Neural progenitor cell (in vitro differentiated cells): ENCODE results near the gene CD46. TPM values are rescaled to one million over a fixed set of nuclear protein-coding genes. Genes with fewer than 3 reads are reported as not detected.
"Not testable (repeated sequence)": the region's sequence is repeated elsewhere in the genome, so short reads cannot be mapped to it uniquely, and the experiment has no call there.

Source experiments
- DNase-seq: peaks from one replicate; pipeline ENCODE4 v3.0.0-alpha.2; 2016; ENCODE audit warnings: low spot score
- H2AFZ ChIP-seq: fragments of 200-600 bp; sonication (generic); replicated peaks from 2 replicates; pipeline ENCODE4 v1.6.1; 2016; ENCODE audit warnings: antibody characterized with exemption
- H3F3A ChIP-seq: fragments of 200-600 bp; sonication (generic); 2 replicates; pipeline ENCODE4 v1.6.1; 2016; ENCODE audit warnings: antibody characterized with exemption, low read depth
- H3K27ac ChIP-seq: fragments of 200-600 bp; sonication (generic); 2 replicates; pipeline ENCODE4 v1.5.1; 2016; ENCODE audit warnings: mild to moderate bottlenecking
- H3K27me3 ChIP-seq: fragments of 200-600 bp; sonication (generic); 2 replicates; pipeline ENCODE4 v1.6.1; 2016; ENCODE audit warnings: mild to moderate bottlenecking, moderate library complexity
- H3K36me3 ChIP-seq: fragments of 200-600 bp; sonication (generic); 2 replicates; pipeline ENCODE4 v1.5.1; 2016
- H3K4me1 ChIP-seq: fragments of 200-600 bp; sonication (generic); 2 replicates; pipeline ENCODE4 v1.6.1; 2016; ENCODE audit warnings: mixed run types
- H3K4me2 ChIP-seq: fragments of 200-600 bp; sonication (generic); 2 replicates; pipeline ENCODE4 v1.6.1; 2016
- H3K4me3 ChIP-seq: fragments of 200-600 bp; sonication (generic); 2 replicates; pipeline ENCODE4 v1.5.1; 2016
- H3K79me2 ChIP-seq: fragments of 200-600 bp; sonication (generic); 2 replicates; pipeline ENCODE4 v1.6.1; 2016; ENCODE audit warnings: low read depth
- H3K9ac ChIP-seq: fragments of 200-600 bp; sonication (generic); 2 replicates; pipeline ENCODE4 v1.6.1; 2016
- H3K9me3 ChIP-seq: fragments of 200-600 bp; sonication (generic); 2 replicates; pipeline ENCODE4 v1.5.1; 2016; ENCODE audit warnings: low read depth
- H4K20me1 ChIP-seq: fragments of 200-600 bp; sonication (generic); 2 replicates; pipeline ENCODE4 v1.6.1; 2016; ENCODE audit warnings: low read depth
- H3K27ac Mint-ChIP-seq: 3 replicates; pipeline ENCODE4 v1.8.0; 2021; ENCODE audit warnings: mixed read lengths
- H3K27me3 Mint-ChIP-seq: 2 replicates; pipeline ENCODE4 v1.8.0; 2022; ENCODE audit warnings: low read depth, mild to moderate bottlenecking, inconsistent platforms, moderate library complexity, mixed read lengths; ENCODE audit not compliant: insufficient read depth
- H3K36me3 Mint-ChIP-seq: 3 replicates; pipeline ENCODE4 v1.8.0; 2021; ENCODE audit warnings: mixed read lengths
- H3K4me1 Mint-ChIP-seq: 3 replicates; pipeline ENCODE4 v1.8.0; 2021; ENCODE audit warnings: mixed read lengths
- H3K4me3 Mint-ChIP-seq: 3 replicates; pipeline ENCODE4 v1.8.0; 2021; ENCODE audit warnings: mild to moderate bottlenecking, moderate library complexity, mixed read lengths
- H3K9me3 Mint-ChIP-seq: 3 replicates; pipeline ENCODE4 v1.8.0; 2020; ENCODE audit warnings: mixed read lengths
- EZH2 ChIP-seq: fragments of 200-600 bp; sonication (generic); IDR thresholded peaks from 2 replicates; pipeline ENCODE4 v1.6.1; 2017; ENCODE audit warnings: antibody characterized with exemption, mild to moderate bottlenecking, moderate library complexity
- EZH2phosphoT487 ChIP-seq: fragments of 200-600 bp; sonication (generic); IDR thresholded peaks from 2 replicates; pipeline ENCODE4 v1.6.1; 2017; ENCODE audit warnings: antibody characterized with exemption
- total RNA-seq: library from RNA; depleted of rRNA; stranded (reverse); fragments of >200 nt; gene quantifications from 2 replicates; pipeline ENCODE4 v1.2.3, GENCODE V29; 2015; ENCODE audit warnings: low replicate concordance
- TF ChIP-seq, protein P1 (sequence below): fragments of 200-600 bp; sonication (generic); IDR thresholded peaks from 2 replicates; pipeline ENCODE4 v1.5.1; 2017; ENCODE audit warnings: antibody characterized with exemption, mild to moderate bottlenecking

The CD46 gene
- total RNA-seq, 1 donor from 2014 or later: 186 TPM

DNA sequence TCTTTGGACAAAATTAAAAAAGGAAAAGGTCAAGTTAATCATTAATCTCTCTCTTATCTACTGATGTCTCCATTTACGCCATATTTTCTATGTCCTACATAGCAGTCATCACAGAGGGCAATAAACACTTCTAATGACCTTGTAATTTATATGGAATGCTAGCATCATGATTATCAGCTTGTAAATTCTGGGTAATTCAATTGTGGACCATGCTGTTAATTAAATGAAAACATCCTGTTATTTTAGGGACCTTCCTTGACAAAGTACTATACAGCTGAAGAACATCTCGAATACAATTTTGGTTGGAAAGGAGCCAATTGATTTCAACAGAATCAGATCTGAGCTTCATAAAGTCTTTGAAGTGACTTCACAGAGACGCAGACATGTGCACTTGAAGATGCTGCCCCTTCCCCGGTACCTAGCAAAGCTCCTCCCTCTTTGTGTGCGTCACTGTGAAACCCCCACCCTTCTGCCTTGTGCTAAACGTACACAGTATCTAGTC is 13.6 kb upstream of the CD46 start:
- H3K27ac Mint-ChIP-seq, H3K4me3 Mint-ChIP-seq, H3K36me3 ChIP-seq, H3F3A ChIP-seq, H3K79me2 ChIP-seq, H3K36me3 Mint-ChIP-seq, H3K9ac ChIP-seq, DNase-seq, H3K4me2 ChIP-seq, H2AFZ ChIP-seq, H3K27ac ChIP-seq, H3K9me3 Mint-ChIP-seq, H3K27me3 ChIP-seq, H3K4me1 ChIP-seq, H3K9me3 ChIP-seq, H4K20me1 ChIP-seq, H3K4me1 Mint-ChIP-seq, H3K4me3 ChIP-seq, H3K27me3 Mint-ChIP-seq: not testable (repeated sequence)

DNA sequence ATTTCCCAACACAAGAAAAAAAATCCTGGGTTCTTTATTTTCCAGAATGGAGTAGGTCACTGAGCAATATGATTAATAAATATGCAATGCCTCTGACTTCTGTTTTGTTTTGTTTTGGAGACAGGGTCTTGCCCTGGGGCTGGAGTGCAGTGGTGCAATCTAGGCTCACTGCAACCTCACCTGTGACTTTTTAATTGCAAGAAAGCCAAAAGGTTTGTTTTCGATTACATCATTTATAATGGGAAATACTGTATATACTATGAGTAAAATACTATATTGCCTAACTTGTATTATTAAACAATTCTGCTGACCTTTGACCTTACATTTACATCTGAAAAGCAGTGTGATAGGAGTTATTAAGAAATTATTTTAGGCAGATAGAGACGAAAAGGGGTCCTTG is 11.6 kb upstream of the CD46 start:
- Mint-ChIP-seq H3K27me3 (no peaks in the 10 kb centered on the region), H3K4me3 (no peak overlapping the region), H3K9me3 (peaks cover 4% of the 10 kb centered on the region), H3K36me3 (peaks cover 2% of the 10 kb centered on the region), H3K4me1 (peaks cover 4% of the 10 kb centered on the region), H3K27ac (no peak overlapping the region)
- no peaks in the 10 kb centered on the region for H4K20me1 ChIP-seq
- H3K4me3 ChIP-seq: no peak overlapping the region
- no peaks in the 10 kb centered on the region for H3K79me2 ChIP-seq
- no peak overlapping the region for H3K4me2 ChIP-seq
- H3K36me3 ChIP-seq: no peaks in the 10 kb centered on the region
- no peak overlapping the region for H2AFZ ChIP-seq
- H3K9me3 ChIP-seq: no peaks in the 10 kb centered on the region
- H3K27me3 ChIP-seq: no peaks in the 10 kb centered on the region
- no peak overlapping the region for H3K9ac ChIP-seq
- H3F3A ChIP-seq: no peaks in the 10 kb centered on the region
- TF ChIP-seq EZH2 (no peak), EZH2phosphoT487 (no peak)
- TF ChIP-seq, protein P1, sequence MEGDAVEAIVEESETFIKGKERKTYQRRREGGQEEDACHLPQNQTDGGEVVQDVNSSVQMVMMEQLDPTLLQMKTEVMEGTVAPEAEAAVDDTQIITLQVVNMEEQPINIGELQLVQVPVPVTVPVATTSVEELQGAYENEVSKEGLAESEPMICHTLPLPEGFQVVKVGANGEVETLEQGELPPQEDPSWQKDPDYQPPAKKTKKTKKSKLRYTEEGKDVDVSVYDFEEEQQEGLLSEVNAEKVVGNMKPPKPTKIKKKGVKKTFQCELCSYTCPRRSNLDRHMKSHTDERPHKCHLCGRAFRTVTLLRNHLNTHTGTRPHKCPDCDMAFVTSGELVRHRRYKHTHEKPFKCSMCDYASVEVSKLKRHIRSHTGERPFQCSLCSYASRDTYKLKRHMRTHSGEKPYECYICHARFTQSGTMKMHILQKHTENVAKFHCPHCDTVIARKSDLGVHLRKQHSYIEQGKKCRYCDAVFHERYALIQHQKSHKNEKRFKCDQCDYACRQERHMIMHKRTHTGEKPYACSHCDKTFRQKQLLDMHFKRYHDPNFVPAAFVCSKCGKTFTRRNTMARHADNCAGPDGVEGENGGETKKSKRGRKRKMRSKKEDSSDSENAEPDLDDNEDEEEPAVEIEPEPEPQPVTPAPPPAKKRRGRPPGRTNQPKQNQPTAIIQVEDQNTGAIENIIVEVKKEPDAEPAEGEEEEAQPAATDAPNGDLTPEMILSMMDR: no peak
- no peaks in the 10 kb centered on the region for H3K4me1 ChIP-seq
- no peak for DNase-seq
- H3K27ac ChIP-seq: no peak overlapping the region

DNA sequence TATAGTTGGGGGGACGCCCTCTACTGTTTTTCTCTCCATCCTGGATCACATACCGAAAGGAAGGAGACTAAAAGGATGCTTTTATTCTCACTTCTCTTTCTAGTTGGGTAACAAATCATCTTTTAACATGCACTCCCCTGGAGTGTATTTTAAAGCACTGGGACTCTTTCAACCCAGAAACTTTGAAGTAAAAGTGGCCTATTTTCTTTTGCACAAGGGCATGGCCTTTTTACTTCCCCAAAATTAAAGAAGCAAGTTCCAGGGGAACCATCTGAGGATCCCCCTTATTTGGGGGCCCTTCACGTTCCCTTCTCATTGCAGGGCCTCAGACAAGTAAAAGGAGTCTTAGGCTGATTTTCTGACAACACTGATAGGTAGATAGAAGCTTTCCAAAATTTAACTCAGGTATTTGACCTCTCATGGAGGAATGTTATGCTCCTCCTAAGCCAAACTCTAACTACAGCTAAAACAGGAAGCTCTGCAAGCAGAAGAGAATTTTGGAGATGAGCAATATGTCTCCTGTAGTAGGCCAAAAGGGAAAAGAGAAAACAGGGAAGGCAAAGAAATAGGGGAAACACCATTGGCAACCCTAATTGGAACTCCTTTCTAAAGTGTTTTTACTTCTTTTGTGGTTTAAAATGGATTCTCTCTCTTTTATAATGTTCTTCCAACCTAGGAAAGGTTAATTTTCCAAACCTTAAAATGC is 8.9 kb upstream of the CD46 start:
- Mint-ChIP-seq H3K27me3 (no peaks in the 10 kb centered on the region), H3K9me3 (peaks cover 4% of the 10 kb centered on the region), H3K4me3 (no peak overlapping the region), H3K4me1 (peaks cover 4% of the 10 kb centered on the region), H3K36me3 (peaks cover 2% of the 10 kb centered on the region), H3K27ac (no peak overlapping the region)
- H3K9ac ChIP-seq: no peak overlapping the region
- H3K9me3 ChIP-seq: no peaks in the 10 kb centered on the region
- no peak overlapping the region for H3K27ac ChIP-seq
- H3K79me2 ChIP-seq: no peaks in the 10 kb centered on the region
- no peak for DNase-seq
- H3K4me2 ChIP-seq: no peak overlapping the region
- H2AFZ ChIP-seq: no peak overlapping the region
- no peaks in the 10 kb centered on the region for H3K36me3 ChIP-seq
- H3F3A ChIP-seq: no peaks in the 10 kb centered on the region
- H4K20me1 ChIP-seq: no peaks in the 10 kb centered on the region
- H3K4me1 ChIP-seq: no peaks in the 10 kb centered on the region
- TF ChIP-seq EZH2phosphoT487 (no peak), EZH2 (no peak)
- TF ChIP-seq, protein P1: no peak
- no peaks in the 10 kb centered on the region for H3K27me3 ChIP-seq
- H3K4me3 ChIP-seq: no peak overlapping the region

DNA sequence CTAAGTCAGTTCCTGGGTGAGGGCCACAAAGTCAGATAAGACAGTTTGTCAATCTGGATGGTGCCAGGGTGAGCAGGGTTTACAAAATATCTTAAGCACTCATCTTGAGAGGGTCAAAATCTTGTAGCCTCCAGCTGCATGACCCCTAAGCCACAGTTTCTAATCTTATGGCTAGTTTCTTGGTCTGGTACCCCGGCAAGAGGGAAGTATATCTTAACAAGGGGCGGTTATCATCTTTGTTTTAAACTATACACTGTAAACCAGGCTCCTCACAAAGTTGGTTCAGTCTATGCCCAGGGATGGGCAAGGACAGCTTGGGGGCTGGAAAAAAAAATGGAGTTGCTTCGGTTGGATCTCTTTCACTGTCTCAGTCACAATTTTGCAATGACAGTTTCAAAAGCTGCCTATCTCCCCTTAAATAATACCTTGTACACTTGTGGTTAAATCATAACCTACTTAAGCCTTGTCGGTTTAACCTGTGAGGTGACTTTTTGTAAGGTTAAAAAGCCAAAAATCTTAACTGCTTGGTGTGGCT is 7.8 kb upstream of the CD46 start:
- Histone ChIP-seq H3K36me3 (no peaks in the 10 kb centered on the region), H3K4me1 (no peaks in the 10 kb centered on the region), H3K79me2 (no peaks in the 10 kb centered on the region), H3K4me2 (no peak overlapping the region), H3K27me3 (no peaks in the 10 kb centered on the region), H4K20me1 (no peaks in the 10 kb centered on the region), H3K9me3 (no peaks in the 10 kb centered on the region), H3F3A (no peaks in the 10 kb centered on the region), H3K4me3 (no peak overlapping the region), H2AFZ (no peak overlapping the region), H3K27ac (no peak overlapping the region), H3K9ac (no peak overlapping the region)
- Mint-ChIP-seq H3K9me3 (peaks cover 4% of the 10 kb centered on the region), H3K27ac (no peak overlapping the region), H3K27me3 (no peaks in the 10 kb centered on the region), H3K4me1 (peaks cover 9% of the 10 kb centered on the region), H3K36me3 (peaks cover 2% of the 10 kb centered on the region), H3K4me3 (no peak overlapping the region)
- TF ChIP-seq EZH2 (no peak), EZH2phosphoT487 (no peak)
- TF ChIP-seq, protein P1: no peak
- DNase-seq: no peak
